Dermis lymphatic vessel endothelial cell (primary cell): ENCODE data around the gene LRRC9. TPM values are rescaled to one million over a fixed set of nuclear protein-coding genes. Genes with fewer than 3 reads are reported as not detected.

Experiments
- total RNA-seq: library from RNA; depleted of rRNA; stranded (reverse); fragments of >200 nt; gene quantifications from 2 replicates; pipeline ENCODE4 v1.2.1, GENCODE V29; 2014

LRRC9 gene
- not detected in 2 replicates for total RNA-seq

DNA sequence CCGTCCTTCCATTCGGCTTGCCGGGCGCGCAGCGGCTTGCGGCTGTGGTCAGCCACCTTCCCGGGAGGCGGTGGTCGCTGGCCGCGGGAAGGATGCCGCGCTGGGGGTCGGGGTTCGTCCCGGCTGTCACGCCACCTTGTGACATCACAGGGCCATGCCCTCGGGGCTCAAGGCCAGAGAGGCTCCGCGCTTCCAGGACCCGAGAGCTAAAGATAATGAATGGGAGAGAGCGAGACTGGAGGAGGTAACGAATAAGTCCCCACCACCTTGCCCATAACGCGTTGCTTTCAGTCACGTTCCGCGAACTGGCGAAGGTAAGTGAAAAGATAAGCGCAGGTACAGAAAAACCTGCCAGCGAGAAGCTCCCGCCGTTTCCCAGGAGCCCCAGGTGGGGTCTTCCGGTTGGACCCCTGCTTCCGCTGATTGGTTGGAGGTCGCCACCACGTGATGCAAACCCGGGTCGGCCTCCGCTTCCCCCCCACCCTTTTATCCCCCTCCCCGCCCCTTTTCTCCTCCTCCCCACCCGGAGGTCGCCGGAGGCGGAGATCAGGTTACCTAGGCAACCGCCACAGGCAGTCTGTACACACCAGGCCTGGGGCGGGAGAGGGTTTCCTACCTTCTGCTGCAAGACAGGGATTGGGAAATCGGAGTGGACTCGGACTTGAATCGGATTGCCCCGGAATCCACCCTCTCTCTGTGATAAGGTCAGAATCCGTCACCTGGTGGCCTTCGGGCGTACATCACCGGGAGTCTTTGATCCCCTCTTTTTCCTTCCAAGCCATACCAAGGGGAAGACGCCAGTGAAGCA, at the start of gene LRRC9:
Gene LRRC9, plus strand, starts transcription at position 575 of the 808 bp plus-strand sequence.

DNA sequence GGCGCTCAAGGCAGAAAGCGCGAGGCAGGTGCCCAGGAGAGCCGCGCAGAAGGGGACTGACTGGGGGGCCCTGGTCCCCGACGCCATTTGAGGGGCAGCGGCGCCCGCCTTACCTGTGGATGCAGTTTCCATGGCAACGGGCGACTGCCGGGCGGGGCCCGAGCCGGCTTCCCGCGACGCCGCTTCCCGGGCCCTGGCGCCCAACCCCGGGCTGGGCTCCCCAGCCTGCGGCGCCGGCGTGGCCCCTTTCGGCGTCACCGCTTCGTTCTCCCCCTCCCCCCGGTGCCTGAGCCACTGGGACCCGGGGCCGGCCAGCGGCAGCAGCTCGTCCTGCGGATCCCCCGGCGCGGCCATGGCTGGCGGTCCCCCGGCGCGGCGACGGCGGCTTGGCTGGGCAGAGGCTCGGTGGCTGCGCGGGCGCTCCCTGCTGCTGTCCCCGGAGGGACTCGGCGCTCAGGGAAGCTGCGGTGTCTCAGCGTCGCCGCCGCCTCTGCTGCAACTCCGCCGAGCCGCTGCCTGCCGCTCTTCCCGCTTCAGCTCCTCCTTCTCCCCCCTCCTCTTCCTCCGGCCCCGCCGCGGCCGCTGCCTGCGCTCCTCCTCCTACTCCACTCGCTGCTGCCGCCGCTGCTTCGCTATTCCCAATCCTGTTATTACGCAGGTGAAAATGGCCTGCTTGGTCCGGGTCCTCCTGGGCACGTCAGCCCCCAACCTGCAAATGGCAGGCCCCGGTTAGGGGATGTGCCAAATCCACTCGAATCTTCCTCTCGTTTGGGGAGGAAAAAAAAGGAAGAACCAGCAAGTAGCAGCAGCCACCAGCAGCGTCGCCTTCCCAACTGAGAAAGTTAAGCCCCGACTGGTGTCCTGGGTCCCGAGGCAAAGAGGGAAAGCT, 49.4 kb upstream of the LRRC9 start, which contains the start of gene RTN1:
Gene RTN1, minus strand, starts transcription at position 500 of the 889 bp plus-strand sequence. Its CDS starts 146 bp downstream, at position 354.

DNA sequence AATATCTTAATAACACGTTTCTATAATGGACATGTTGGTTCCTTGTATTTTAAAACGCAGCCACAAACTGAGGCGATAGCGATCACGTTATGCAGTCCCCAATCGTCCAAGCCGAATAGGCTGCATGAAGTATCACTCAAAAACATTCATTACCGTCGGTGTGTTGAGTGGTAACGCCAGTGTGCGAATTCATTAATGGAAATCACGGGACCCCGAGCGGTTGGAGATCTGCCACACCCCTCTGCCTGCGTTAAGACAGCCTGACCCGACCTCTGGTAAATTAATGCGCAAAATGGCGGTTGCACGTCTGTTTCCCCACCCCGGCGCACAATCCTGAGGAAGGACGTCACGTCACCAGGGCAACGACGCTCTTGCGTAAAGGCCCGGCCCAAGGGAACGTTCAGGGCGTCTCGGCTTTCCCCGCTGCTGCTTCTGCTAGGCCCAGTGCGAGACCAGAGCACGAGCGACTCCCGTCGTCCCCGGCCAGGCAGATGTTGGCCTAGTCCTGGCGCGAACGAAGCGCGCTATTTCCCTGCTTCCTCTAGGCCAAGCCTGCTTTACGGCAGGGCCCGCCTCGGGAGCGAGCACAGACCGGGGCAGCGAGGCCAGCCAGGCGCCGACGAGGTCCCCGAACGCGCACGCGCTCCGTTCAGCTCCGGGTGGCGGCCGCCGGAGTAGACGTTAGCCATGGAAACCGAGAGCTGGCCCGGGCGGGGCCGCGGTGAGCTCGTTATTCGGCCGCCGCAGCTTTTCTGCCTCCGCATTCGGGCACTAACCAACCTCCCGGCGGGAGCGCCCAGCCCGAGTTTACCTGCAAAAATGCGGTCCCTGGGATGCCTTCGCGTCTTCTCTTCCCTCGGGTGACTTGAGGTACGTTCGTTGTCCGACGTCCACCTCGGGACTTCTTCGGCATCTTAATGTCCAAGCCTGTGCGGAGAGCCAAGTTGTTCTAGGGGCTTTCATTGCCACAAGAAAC, 171.9 kb downstream of the LRRC9 start, which contains the start of gene PCNX4:
Gene PCNX4, plus strand, starts transcription at position 374 of the 976 bp plus-strand sequence. CDS start 15,716 bp downstream, outside the sequence.

Other genes with a start within 250 kb of the LRRC9 start
- gene RTN1, start 49.4 kb upstream of the LRRC9 start, total RNA-seq, result 0.09 and 0.11 TPM in 2 replicates
- 56.9 and 66.5 TPM in 2 replicates for gene PCNX4, start 171.8 kb downstream of the LRRC9 start, total RNA-seq
- 81.4 and 100 TPM in 2 replicates for gene DHRS7, start 245.3 kb downstream of the LRRC9 start, total RNA-seq